IMR-90 (cell line): ENCODE results near the gene KNG1. TPM values are rescaled to one million over a fixed set of nuclear protein-coding genes. Genes with fewer than 3 reads are reported as not detected.

Experiments used
- ATAC-seq: fragments of 200-7000 bp; cut with Tn5 transposase; 2 replicates; pipeline ENCODE4 v1.9.1; 2020; ENCODE audit warnings: low read depth, mild to moderate bottlenecking, moderate library complexity
- BruUV-seq: library from RNA; stranded (reverse); fragments of 400-500 nt; replicated peaks from 2 replicates; lab custom pipeline; 2021; lab: Mats Ljungman, UMichigan
- CTCF ChIA-PET: fragments of 300-600 bp; formaldehyde crosslinking; extraction: SDS; loops from one replicate; lab custom pipeline; 2021; ENCODE audit warnings: antibody characterized with exemption; lab: Yijun Ruan, JAX
- POLR2A ChIA-PET: fragments of 300-600 bp; sonication (Branson Sonifier 250); formaldehyde crosslinking; loops from one replicate; lab custom pipeline; 2022; ENCODE audit warnings: antibody characterized with exemption; ENCODE audit not compliant: unreplicated experiment; lab: Charles Lee
- DNase-seq: peaks from one replicate; pipeline ENCODE4 v3.0.0; 2013
- H2AFZ ChIP-seq: replicated peaks from 2 replicates; pipeline ENCODE3; 2013; ENCODE audit warnings: low read length, mild to moderate bottlenecking; ENCODE audit not compliant: poor library complexity
- H2AK5ac ChIP-seq: 2 replicates; pipeline ENCODE4 v1.6.1; 2013; ENCODE audit warnings: low read depth, low read length, inconsistent platforms
- H2AK9ac ChIP-seq: replicated peaks from 2 replicates; pipeline ENCODE3; 2013; ENCODE audit warnings: mild to moderate bottlenecking, low read depth, low read length, moderate library complexity; ENCODE audit not compliant: poor library complexity
- H2BK120ac ChIP-seq: 2 replicates; pipeline ENCODE4 v1.6.1; 2013; ENCODE audit warnings: low read depth, low read length, inconsistent platforms
- H2BK15ac ChIP-seq: 3 replicates; pipeline ENCODE4 v1.6.1; 2013; ENCODE audit warnings: low read depth, low read length, inconsistent platforms
- H2BK20ac ChIP-seq: 2 replicates; pipeline ENCODE4 v1.6.1; 2013; ENCODE audit warnings: low read depth, mild to moderate bottlenecking, inconsistent platforms, low read length, moderate library complexity
- H2BK5ac ChIP-seq: 2 replicates; pipeline ENCODE4 v1.6.1; 2013; ENCODE audit warnings: mild to moderate bottlenecking, low read depth, low read length, inconsistent platforms; ENCODE audit not compliant: poor library complexity, severe bottlenecking
- H3K14ac ChIP-seq: replicated peaks from 2 replicates; pipeline ENCODE4 v1.6.1; 2013; ENCODE audit warnings: low read depth, low read length, inconsistent platforms
- H3K18ac ChIP-seq: 2 replicates; pipeline ENCODE4 v1.6.1; 2013; ENCODE audit warnings: low read depth, low read length, control low read depth
- H3K23ac ChIP-seq: 2 replicates; pipeline ENCODE4 v1.6.1; 2013; ENCODE audit warnings: low read depth, low read length, inconsistent platforms
- H3K27ac ChIP-seq: 2 replicates; pipeline ENCODE4 v1.5.1; 2013; ENCODE audit warnings: mild to moderate bottlenecking, control low read depth, low read length; ENCODE audit not compliant: insufficient read depth
- H3K27me3 ChIP-seq: 2 replicates; pipeline ENCODE4 v1.6.1; 2013; ENCODE audit warnings: low read length; ENCODE audit not compliant: control insufficient read depth, insufficient read depth
- H3K36me3 ChIP-seq: 2 replicates; pipeline ENCODE4 v1.6.1; 2013; ENCODE audit warnings: low read length, mixed read lengths; ENCODE audit not compliant: control insufficient read depth, insufficient read depth
- H3K4ac ChIP-seq: 2 replicates; pipeline ENCODE4 v1.6.1; 2013; ENCODE audit warnings: low read depth, low read length, inconsistent platforms
- H3K4me1 ChIP-seq: 2 replicates; pipeline ENCODE4 v1.6.1; 2013; ENCODE audit warnings: low read length, mixed read lengths; ENCODE audit not compliant: control insufficient read depth, insufficient read depth
- H3K4me2 ChIP-seq: 2 replicates; pipeline ENCODE4 v1.6.1; 2013; ENCODE audit warnings: low read depth, mild to moderate bottlenecking, control low read depth, low read length, moderate library complexity
- H3K4me3 ChIP-seq: 2 replicates; pipeline ENCODE4 v1.5.1; 2013; ENCODE audit warnings: low read depth, mild to moderate bottlenecking, control low read depth, low read length, moderate library complexity; ENCODE audit not compliant: insufficient read depth
- H3K56ac ChIP-seq: 2 replicates; pipeline ENCODE4 v1.6.1; 2013; ENCODE audit warnings: low read length, inconsistent platforms; ENCODE audit not compliant: insufficient read depth; ENCODE audit errors: extremely low read depth
- H3K79me1 ChIP-seq, 2 experiments: 2 replicates each; pipeline ENCODE4 v1.6.1; 2013; ENCODE audit warnings: low read length in 2 of 2, inconsistent platforms in 1 of 2, low read depth in 1 of 2
- H3K9ac ChIP-seq: 2 replicates; pipeline ENCODE4 v1.6.1; 2013; ENCODE audit warnings: low read depth, low read length, control low read depth
- H3K9me1 ChIP-seq: 2 replicates; pipeline ENCODE4 v1.6.1; 2013; ENCODE audit warnings: low read length, inconsistent platforms; ENCODE audit not compliant: insufficient read depth
- H3K9me3 ChIP-seq: 2 replicates; pipeline ENCODE4 v1.6.1; 2013; ENCODE audit warnings: low read length; ENCODE audit not compliant: control insufficient read depth, insufficient read depth
- H4K20me1 ChIP-seq: 2 replicates; pipeline ENCODE4 v1.6.1; 2013; ENCODE audit warnings: low read length, inconsistent platforms; ENCODE audit not compliant: insufficient read depth
- H4K5ac ChIP-seq: 2 replicates; pipeline ENCODE4 v1.6.1; 2013; ENCODE audit warnings: mild to moderate bottlenecking, low read depth, low read length, control low read depth
- H4K8ac ChIP-seq, 2 experiments: 2 replicates each; pipeline ENCODE4 v1.6.1; 2013; ENCODE audit warnings: low read depth in 2 of 2, low read length in 2 of 2, control low read depth in 1 of 2, inconsistent platforms in 1 of 2
- H4K91ac ChIP-seq: 2 replicates; pipeline ENCODE4 v1.6.1; 2013; ENCODE audit warnings: low read depth, low read length, inconsistent platforms; ENCODE audit not compliant: insufficient read depth
- CEBPB ChIP-seq: IDR thresholded peaks from 2 replicates; pipeline ENCODE4 v1.6.1; 2012; ENCODE audit warnings: low read depth, low read length, improper control_type of control experiment
- CHD1 ChIP-seq: IDR thresholded peaks from 2 replicates; pipeline ENCODE4 v1.6.1; 2012; ENCODE audit warnings: low read depth, low read length, improper control_type of control experiment
- CTCF ChIP-seq: conservative IDR thresholded peaks from 2 replicates; pipeline ENCODE4 v1.5.1; 2012; ENCODE audit warnings: mild to moderate bottlenecking, low read depth, low read length, improper control_type of control experiment
- ELK1 ChIP-seq: fragments of 150-350 bp; IDR thresholded peaks from 2 replicates; pipeline ENCODE4 v1.6.1; 2016; ENCODE audit warnings: low read depth, mild to moderate bottlenecking, low read length, moderate library complexity, borderline replicate concordance
- FOS ChIP-seq: fragments of 150-350 bp; IDR thresholded peaks from 2 replicates; pipeline ENCODE4 v1.6.1; 2016; ENCODE audit warnings: low read depth, low read length
- MAFK ChIP-seq: IDR thresholded peaks from 2 replicates; pipeline ENCODE4 v1.6.1; 2012; ENCODE audit warnings: low read depth, low read length, improper control_type of control experiment
- MAZ ChIP-seq: IDR thresholded peaks from 2 replicates; pipeline ENCODE4 v1.6.1; 2012; ENCODE audit warnings: low read depth, mild to moderate bottlenecking, low read length, improper control_type of control experiment, moderate library complexity, borderline replicate concordance
- POLR2A ChIP-seq: IDR thresholded peaks from 2 replicates; pipeline ENCODE4 v1.6.1; 2012; ENCODE audit warnings: mild to moderate bottlenecking, low read depth, low read length
- RCOR1 ChIP-seq: IDR thresholded peaks from 2 replicates; pipeline ENCODE4 v1.6.1; 2012; ENCODE audit warnings: mild to moderate bottlenecking, low read length, improper control_type of control experiment; ENCODE audit not compliant: insufficient replicate concordance
- RFX5 ChIP-seq: IDR thresholded peaks from 2 replicates; pipeline ENCODE4 v1.8.0; 2012; ENCODE audit warnings: low read depth, mild to moderate bottlenecking, low read length, moderate library complexity
- SMC3 ChIP-seq: fragments of 150-350 bp; IDR thresholded peaks from 2 replicates; pipeline ENCODE4 v1.6.1; 2016; ENCODE audit warnings: low read depth, mild to moderate bottlenecking, antibody characterized with exemption, low read length, moderate library complexity
- USF2 ChIP-seq: fragments of 150-350 bp; IDR thresholded peaks from 2 replicates; pipeline ENCODE4 v1.6.1; 2017; ENCODE audit warnings: mild to moderate bottlenecking, antibody characterized with exemption, low read length, low read depth
- WGBS, 2 experiments: methylation state at CpG; one replicate each; pipeline versions ENCODE4 v1.1.5 to v1.1.7; 2013; ENCODE audit warnings: missing lambda C conversion rate in 2 of 2; ENCODE audit not compliant: insufficient read length in 1 of 2; ENCODE audit errors: extremely low coverage in 2 of 2; 5-methylcytosine and 5-hydroxymethylcytosine counted together
- dilution Hi-C: fragments of 300-500 bp; cut with HindIII; formaldehyde crosslinking; loops from one replicate; pipeline ENCODE4 v1.14.3; 2018; ENCODE audit warnings: low sequenced_read_pairs; ENCODE audit not compliant: unreplicated experiment
- in situ Hi-C: fragments of 300-500 bp; cut with MboI; formaldehyde crosslinking; loops from 3 replicates; pipeline ENCODE4 v1.14.3; 2019; ENCODE audit warnings: low sequenced_read_pairs, inconsistent platforms, mixed read lengths
- intact Hi-C: fragments of 100-400 bp; cut with micrococcal nuclease; formaldehyde crosslinking; loops from 2 replicates; pipeline ENCODE4 v1.10.0; 2022
- polyA plus RNA-seq, 3 experiments: library from polyadenylated mRNA; depleted of rRNA; stranded (reverse); fragments of >200 nt; gene quantifications; 2 replicates each; pipeline ENCODE4 v1.2.3, GENCODE V29; 2012; ENCODE audit warnings: low replicate concordance in 1 of 3
- total RNA-seq: library from RNA; depleted of rRNA; stranded (reverse); fragments of >200 nt; gene quantifications from 2 replicates; pipeline ENCODE4 v1.2.3, GENCODE V29; 2012

Gene KNG1
- total and polyA plus RNA-seq, 2 of the 4 experiments (the other 2 are of a cell fraction), result not detected

- no peaks in the 10 kb centered on the region for H3K9me3 ChIP-seq
- no peak overlapping the region for H4K8ac ChIP-seq
- no peak overlapping the region for H2BK5ac ChIP-seq
- ATAC-seq (no peak), DNase-seq (no peak)
- H3K9ac ChIP-seq, result no peak overlapping the region
- H3K14ac ChIP-seq, result no peak overlapping the region
- H4K91ac ChIP-seq, result no peak overlapping the region
- H3K9me1 ChIP-seq, result no peaks in the 10 kb centered on the region
- no peak overlapping the region for H2AFZ ChIP-seq
- 80% methylated on average over 3 of the region's 5 CpGs; no CpG with 5 or more reads in 1 of the 2 experiments for WGBS, 2 experiments
- in situ Hi-C loops (no loop called here), intact Hi-C loops (no loop called here), dilution Hi-C loops (no loop called here)
- H3K4me2 ChIP-seq, result no peak overlapping the region
- no peaks in the 10 kb centered on the region for H3K79me1 ChIP-seq
- H3K27me3 ChIP-seq, result no peaks in the 10 kb centered on the region
- no peak for TF ChIP-seq SMC3
- no peak for TF ChIP-seq CTCF
- no peak for TF ChIP-seq USF2
- no peak for TF ChIP-seq MAZ
- TF ChIP-seq RCOR1, result no peak
- TF ChIP-seq POLR2A, result no peak
- TF ChIP-seq CEBPB, result no peak
- no peak for TF ChIP-seq MAFK
- TF ChIP-seq FOS, result no peak
- no peak for TF ChIP-seq CHD1
- TF ChIP-seq ELK1, result no peak
- TF ChIP-seq RFX5, result no peak
- CTCF ChIA-PET, result no interaction called here
- H3K4me3 ChIP-seq, result no peak overlapping the region
- no peak overlapping the region for H3K23ac ChIP-seq
- no peak overlapping the region for H2AK9ac ChIP-seq
- no peaks in the 10 kb centered on the region for H3K36me3 ChIP-seq
- POLR2A ChIA-PET, result no interaction called here
- H3K18ac ChIP-seq, result no peak overlapping the region
- no peak overlapping the region for H2BK120ac ChIP-seq
- H3K27ac ChIP-seq, result no peak overlapping the region
- no peak overlapping the region for H4K5ac ChIP-seq
- H2AK5ac ChIP-seq, result no peak overlapping the region
- no peak overlapping the region for H2BK20ac ChIP-seq
- no peaks in the 10 kb centered on the region for H3K4me1 ChIP-seq
- H3K56ac ChIP-seq, result no peak overlapping the region
- no peak overlapping the region for H3K4ac ChIP-seq
- H4K20me1 ChIP-seq, result no peaks in the 10 kb centered on the region
- no TSS peak for BruUV-seq
- no peak overlapping the region for H2BK15ac ChIP-seq
Measured at GRCh38 chr3:186754871-186755270, 37.7 kb downstream of the KNG1 start.
